Measurements from ENCODE around the gene PIGQ. TPM values are rescaled to one million over a fixed set of nuclear protein-coding genes. Genes with fewer than 3 reads are reported as not detected.

The PIGQ gene
- total and polyA plus RNA-seq, 3 donors from 2014 or later: 80.5 to 123 (median 95.4) TPM

- peak; percentile 84 for DNase-seq
- Histone ChIP-seq H3K4me1 (no peaks in the 10 kb centered on the region), H3K36me3 (ENCODE audit: low read depth, missing control alignments) (no peaks in the 10 kb centered on the region), H3K9me3 (no peaks in the 10 kb centered on the region), H3K27ac (no peak overlapping the region), H3K4me3 (no peak overlapping the region), H3K27me3 (no peaks in the 10 kb centered on the region)
- 69 to 81% methylated on average over 28 to 60 of the region's 60 CpGs for WGBS, 2 donors
- intact Hi-C loops (cut with DNase I; ENCODE audit: low total_unique reads): no loop called here
- no peak for TF ChIP-seq POLR2A (IDR thresholded peaks at IDR 0.05)
- peak; percentile 58 to 70 (median 68) for TF ChIP-seq CTCF (IDR thresholded peaks at IDR 0.05)
Observed at GRCh38 chr16:546909-547770, 22.6 kb upstream of the PIGQ start.

- no peaks in the 10 kb centered on the region for H3K36me3 ChIP-seq (ENCODE audit: low read depth, missing control alignments)
- TF ChIP-seq CTCF (IDR thresholded peaks at IDR 0.05): no peak
- no peak for TF ChIP-seq POLR2A (IDR thresholded peaks at IDR 0.05)
- 93 to 100% methylated on average over 4 to 17 of the region's 21 CpGs for WGBS, 2 donors
Observed at GRCh38 chr16:548586-548985, 21.2 kb upstream of the PIGQ start.

GRCh38 chr16:549544-550263 lies 20.1 kb upstream of the PIGQ start:
- Histone ChIP-seq H3K27ac (no peak overlapping the region), H3K9me3 (no peaks in the 10 kb centered on the region), H3K4me3 (no peak overlapping the region), H3K36me3 (ENCODE audit: low read depth, missing control alignments) (no peaks in the 10 kb centered on the region), H3K27me3 (no peaks in the 10 kb centered on the region), H3K4me1 (no peaks in the 10 kb centered on the region)
- WGBS, 2 donors: 94 to 96% methylated on average over 40 to 50 of the region's 54 CpGs
- no peak for DNase-seq
- intact Hi-C loops (cut with DNase I; ENCODE audit: low total_unique reads): no loop called here
- TF ChIP-seq CTCF (IDR thresholded peaks at IDR 0.05) (no peak), POLR2A (IDR thresholded peaks at IDR 0.05) (no peak)

More at GRCh38 chr16:548586-548985, 21.2 kb upstream of the PIGQ start:
- H3K9me3 ChIP-seq: no peaks in the 10 kb centered on the region
- no peaks in the 10 kb centered on the region for H3K4me1 ChIP-seq
- DNase-seq: no peak
- H3K27me3 ChIP-seq: no peaks in the 10 kb centered on the region
- H3K4me3 ChIP-seq: no peak overlapping the region
- intact Hi-C loops (cut with DNase I; ENCODE audit: low total_unique reads): no loop called here
- no peak overlapping the region for H3K27ac ChIP-seq

- no peak for DNase-seq
- Histone ChIP-seq H3K36me3 (ENCODE audit: low read depth, missing control alignments) (no peaks in the 10 kb centered on the region), H3K27ac (no peak overlapping the region), H3K4me1 (no peaks in the 10 kb centered on the region), H3K9me3 (no peaks in the 10 kb centered on the region), H3K4me3 (no peak overlapping the region), H3K27me3 (no peaks in the 10 kb centered on the region)
- intact Hi-C loops (cut with DNase I; ENCODE audit: low total_unique reads): no loop called here
- TF ChIP-seq POLR2A (IDR thresholded peaks at IDR 0.05) (no peak), CTCF (IDR thresholded peaks at IDR 0.05) (no peak)
- WGBS, 2 donors: 95 to 98% methylated on average over 13 to 26 of the region's 28 CpGs
Observed at GRCh38 chr16:551210-551609, 18.6 kb upstream of the PIGQ start.

Data from testis (tissue), 3 donors.